BJ (cell line): ENCODE results near the gene AGXT. TPM values are rescaled to one million over a fixed set of nuclear protein-coding genes. Genes with fewer than 3 reads are reported as not detected.

ENCODE experiments used
- CTCF ChIA-PET: fragments of 350-600 bp; formaldehyde crosslinking; extraction: SDS; loops from one replicate; lab custom pipeline; 2021; ENCODE audit warnings: antibody characterized with exemption, inconsistent platforms; lab: Yijun Ruan, JAX
- POLR2A ChIA-PET: fragments of 300-600 bp; sonication (Branson Sonifier 250); formaldehyde crosslinking; extraction: SDS; loops from one replicate; lab custom pipeline; 2021; ENCODE audit warnings: antibody characterized with exemption; lab: Charles Lee
- DNase-seq: peaks from one replicate; pipeline ENCODE4 v3.0.0-alpha.2; 2011; ENCODE audit warnings: low read depth
- H3K27me3 ChIP-seq: 2 replicates; pipeline ENCODE4 v1.6.0; 2011; ENCODE audit warnings: low read length; ENCODE audit not compliant: control insufficient read depth, insufficient read depth
- H3K36me3 ChIP-seq: 2 replicates; pipeline ENCODE4 v1.5.1; 2011; ENCODE audit warnings: low read length; ENCODE audit not compliant: control insufficient read depth, insufficient read depth
- H3K4me3 ChIP-seq: 2 replicates; pipeline ENCODE4 v1.5.1; 2011; ENCODE audit warnings: low read depth, mild to moderate bottlenecking, control low read depth, low read length
- polyA plus RNA-seq: library from polyadenylated mRNA; depleted of rRNA; stranded (reverse); fragments of >200 nt; gene quantifications from 2 replicates; pipeline ENCODE4 v1.2.3, GENCODE V29; 2011
- TF ChIP-seq, protein P1 (sequence below): IDR thresholded peaks from 2 replicates; pipeline ENCODE4 v1.5.1; 2011; ENCODE audit warnings: low read depth, mild to moderate bottlenecking, control low read depth, inconsistent platforms, low read length, moderate library complexity; ENCODE audit not compliant: insufficient read depth

The AGXT gene
- polyA plus RNA-seq, 1 experiment: not detected

DNA sequence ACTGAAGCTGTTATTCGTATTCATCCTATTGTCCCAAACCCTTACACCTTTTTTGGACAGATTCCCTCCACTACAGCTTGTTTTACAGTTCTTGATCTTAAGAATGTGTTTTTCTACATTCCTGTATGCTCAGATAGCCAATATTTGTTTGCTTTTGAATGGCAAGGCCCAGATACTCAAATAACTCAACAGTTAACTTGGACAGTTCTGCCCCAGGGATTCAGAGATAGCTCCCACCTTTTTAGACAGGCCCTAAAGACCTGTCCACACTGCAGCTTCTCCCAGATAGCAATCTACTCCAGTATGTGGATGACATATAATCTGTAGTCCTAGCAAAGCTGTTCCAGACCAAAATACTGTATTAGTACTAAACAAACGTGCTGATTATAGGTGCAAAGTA lies 7.1 kb upstream of the AGXT start:
- DNase-seq: no peak
- H3K36me3 ChIP-seq: no peaks in the 10 kb centered on the region
- H3K4me3 ChIP-seq: no peak overlapping the region
- POLR2A ChIA-PET: interaction anchor here (0.7 kb wide), 1 partner anchor 305 kb away, joined by 3 read pairs; no protein-coding TSS in a partner anchor
- H3K27me3 ChIP-seq: peaks cover 8% of the 10 kb centered on the region
- TF ChIP-seq, protein P1, sequence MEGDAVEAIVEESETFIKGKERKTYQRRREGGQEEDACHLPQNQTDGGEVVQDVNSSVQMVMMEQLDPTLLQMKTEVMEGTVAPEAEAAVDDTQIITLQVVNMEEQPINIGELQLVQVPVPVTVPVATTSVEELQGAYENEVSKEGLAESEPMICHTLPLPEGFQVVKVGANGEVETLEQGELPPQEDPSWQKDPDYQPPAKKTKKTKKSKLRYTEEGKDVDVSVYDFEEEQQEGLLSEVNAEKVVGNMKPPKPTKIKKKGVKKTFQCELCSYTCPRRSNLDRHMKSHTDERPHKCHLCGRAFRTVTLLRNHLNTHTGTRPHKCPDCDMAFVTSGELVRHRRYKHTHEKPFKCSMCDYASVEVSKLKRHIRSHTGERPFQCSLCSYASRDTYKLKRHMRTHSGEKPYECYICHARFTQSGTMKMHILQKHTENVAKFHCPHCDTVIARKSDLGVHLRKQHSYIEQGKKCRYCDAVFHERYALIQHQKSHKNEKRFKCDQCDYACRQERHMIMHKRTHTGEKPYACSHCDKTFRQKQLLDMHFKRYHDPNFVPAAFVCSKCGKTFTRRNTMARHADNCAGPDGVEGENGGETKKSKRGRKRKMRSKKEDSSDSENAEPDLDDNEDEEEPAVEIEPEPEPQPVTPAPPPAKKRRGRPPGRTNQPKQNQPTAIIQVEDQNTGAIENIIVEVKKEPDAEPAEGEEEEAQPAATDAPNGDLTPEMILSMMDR: no peak
- CTCF ChIA-PET: interaction anchor here (0.8 to 3.4 kb wide), 4 partner anchors 8 to 53 kb away, joined by 3 to 18 read pairs (median 4); no protein-coding TSS in a partner anchor

DNA sequence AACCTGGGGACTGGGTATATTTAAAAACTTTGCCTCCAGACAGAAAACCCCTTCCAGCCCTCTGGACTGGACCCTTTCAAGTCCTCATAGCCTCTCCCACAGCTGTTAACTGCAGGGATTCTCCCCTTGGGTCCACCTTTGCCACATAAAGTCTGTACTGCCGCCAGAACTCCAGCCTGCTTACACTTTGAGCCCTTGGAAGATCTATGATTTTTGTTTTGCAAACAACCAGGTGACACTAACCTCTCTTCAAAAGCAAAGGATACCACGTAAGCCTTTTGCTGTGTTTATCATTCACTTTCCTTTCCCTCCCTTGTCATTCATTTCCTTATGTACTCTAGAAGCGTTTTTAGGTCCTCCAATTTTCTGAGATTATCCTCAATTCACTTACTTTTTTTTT lies 4.1 kb upstream of the AGXT start:
- CTCF ChIA-PET: interaction anchor here (0.6 to 1.3 kb wide), 3 partner anchors 13 to 196 kb away, joined by 3 to 4 read pairs (median 4); no protein-coding TSS in a partner anchor
- TF ChIP-seq, protein P1: no peak
- Histone ChIP-seq H3K36me3 (no peaks in the 10 kb centered on the region), H3K27me3 (peaks cover 6% of the 10 kb centered on the region), H3K4me3 (no peak overlapping the region)
- no peak for DNase-seq
- POLR2A ChIA-PET: no interaction called here

DNA sequence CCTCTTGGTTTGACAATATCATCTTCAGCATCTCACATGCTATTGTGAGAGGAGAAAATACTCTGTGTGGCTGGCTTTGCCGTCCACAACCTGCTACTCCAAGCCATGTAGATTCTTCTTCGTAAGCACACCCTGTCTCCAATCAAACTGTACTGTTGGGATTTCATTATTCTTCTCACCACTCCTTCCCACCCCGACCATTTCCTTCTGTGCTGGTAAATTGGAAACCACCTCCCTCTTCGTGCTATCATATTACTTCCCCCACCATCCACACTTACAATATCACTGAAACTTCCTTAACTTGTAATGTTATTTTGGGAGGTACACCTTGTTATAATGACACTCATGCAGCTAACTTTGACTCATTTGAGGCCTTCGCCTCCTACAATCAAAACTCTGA lies 3.2 kb upstream of the AGXT start:
- TF ChIP-seq, protein P1: no peak
- Histone ChIP-seq H3K36me3 (no peaks in the 10 kb centered on the region), H3K27me3 (peaks cover 6% of the 10 kb centered on the region), H3K4me3 (no peak overlapping the region)
- ChIA-PET POLR2A (no interaction called here), CTCF (interaction anchor here (4.1 kb wide), 1 partner anchor 14 kb away, joined by 17 read pairs; no protein-coding TSS in a partner anchor)
- DNase-seq: no peak

DNA sequence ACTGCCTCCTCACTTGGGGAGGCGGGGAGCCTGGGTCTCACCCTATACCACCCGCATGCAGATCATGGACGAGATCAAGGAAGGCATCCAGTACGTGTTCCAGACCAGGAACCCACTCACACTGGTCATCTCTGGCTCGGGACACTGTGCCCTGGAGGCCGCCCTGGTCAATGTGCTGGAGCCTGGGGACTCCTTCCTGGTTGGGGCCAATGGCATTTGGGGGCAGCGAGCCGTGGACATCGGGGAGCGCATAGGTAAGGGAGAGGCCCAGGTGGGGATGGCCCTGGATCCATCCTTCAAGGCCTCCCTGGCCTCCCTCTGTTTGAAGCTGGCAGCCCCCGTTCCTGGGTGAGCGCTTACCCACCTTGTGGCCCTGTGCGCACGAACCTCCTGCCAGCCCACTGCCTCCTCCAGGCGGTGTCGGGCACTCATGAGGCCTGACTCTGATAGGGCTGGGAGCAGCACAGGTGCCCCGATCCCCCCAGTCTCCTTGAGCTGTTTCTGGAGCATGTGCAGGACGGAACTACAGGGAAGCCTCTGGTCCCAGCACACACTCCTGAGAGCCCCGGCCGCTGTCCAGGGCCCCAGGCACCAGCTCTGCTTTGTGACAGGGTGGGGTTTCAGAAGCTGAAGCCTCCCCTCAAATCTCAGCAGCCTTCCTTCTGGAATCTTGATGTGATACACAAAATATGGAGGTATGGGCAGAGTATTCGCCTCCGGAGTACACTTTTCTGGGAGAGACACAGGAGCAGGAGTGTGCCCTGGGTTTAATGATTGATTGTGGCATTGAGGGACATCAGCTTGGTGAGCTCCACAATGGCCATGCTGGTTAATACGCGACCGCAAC lies 708 bp downstream of the AGXT start:
- Histone ChIP-seq H3K27me3 (peaks cover 2% of the 10 kb centered on the region; the same call in 1 of the 2 replicates), H3K36me3 (no peaks in the 10 kb centered on the region), H3K4me3 (no peak overlapping the region)
- TF ChIP-seq, protein P1: no peak
- CTCF ChIA-PET: interaction anchor here (1.0 kb wide), 1 partner anchor 18 kb away, joined by 3 read pairs; no protein-coding TSS in a partner anchor
- no peak for DNase-seq
- POLR2A ChIA-PET: no interaction called here
